HPDE6-E6E7 (cell line): ENCODE results near the gene GPRASP2.

Experiments
- DNase-seq: peaks from one replicate; pipeline ENCODE4 v3.0.0; 2011; ENCODE audit warnings: missing footprints; ENCODE audit errors: extremely low spot score

Gene GPRASP2

GRCh38 chrX:102745513-102745856 is 33.2 kb downstream of the GPRASP2 start:
- no peak for DNase-seq

GRCh38 chrX:102745857-102746584 is 33.8 kb downstream of the GPRASP2 start:
- DNase-seq, result no peak

- DNase-seq, result no peak
Observed at GRCh38 chrX:102765217-102765616, 53.0 kb downstream of the GPRASP2 start.

- no peak for DNase-seq
Observed at GRCh38 chrX:102765809-102766208, 53.6 kb downstream of the GPRASP2 start.

GRCh38 chrX:102767287-102767686 is 55.0 kb downstream of the GPRASP2 start:
- DNase-seq, result no peak
